ENCODE measurements around the gene SMCR8.
"Not testable (repeated sequence)": the region's sequence is repeated elsewhere in the genome, so short reads cannot be mapped to it uniquely, and the experiment has no call there.

SMCR8 gene

DNA sequence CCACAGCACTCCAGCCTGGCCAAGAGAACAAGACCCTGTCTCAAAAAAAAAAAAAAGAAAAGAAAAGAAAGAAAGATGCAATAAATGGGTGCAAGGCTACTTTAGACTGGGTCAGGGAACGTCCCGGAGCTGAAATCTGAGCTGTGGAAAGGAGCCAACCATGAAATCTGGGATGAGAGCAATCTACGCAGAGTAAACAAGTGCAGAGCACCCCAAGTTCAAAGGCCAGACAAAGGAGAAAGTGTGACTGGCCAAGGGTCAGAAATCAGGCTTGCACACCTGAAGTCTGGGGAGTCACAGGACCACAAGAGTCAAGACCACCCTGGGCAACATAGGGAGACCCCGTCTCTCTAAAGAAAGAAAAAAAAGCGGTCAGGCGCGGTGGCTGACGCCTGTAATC is 45.4 kb downstream of the SMCR8 start:
- DNase-seq (ENCODE audit: low read depth, low spot score): no peak
- no peak overlapping the region for H3K27ac ChIP-seq
- no peak overlapping the region for H3K9ac ChIP-seq (ENCODE audit: insufficient read length)
- no peaks in the 10 kb centered on the region for H3K9me3 ChIP-seq (ENCODE audit: low read depth, low read length)
- no peak overlapping the region for H3K4me3 ChIP-seq
- H3K36me3 ChIP-seq (ENCODE audit: insufficient read depth, low read length): no peaks in the 10 kb centered on the region; the same call in 1 of the 2 replicates
- TF ChIP-seq FOXP2 (optimal IDR thresholded peaks at IDR 0.05; ENCODE audit: control extremely low read depth, extremely low read length, insufficient read depth) (no peak), EZH2 (IDR thresholded peaks at IDR 0.05) (no peak), POLR2AphosphoS5 (IDR thresholded peaks at IDR 0.05; ENCODE audit: borderline replicate concordance, low read depth, low read length) (no peak)

DNA sequence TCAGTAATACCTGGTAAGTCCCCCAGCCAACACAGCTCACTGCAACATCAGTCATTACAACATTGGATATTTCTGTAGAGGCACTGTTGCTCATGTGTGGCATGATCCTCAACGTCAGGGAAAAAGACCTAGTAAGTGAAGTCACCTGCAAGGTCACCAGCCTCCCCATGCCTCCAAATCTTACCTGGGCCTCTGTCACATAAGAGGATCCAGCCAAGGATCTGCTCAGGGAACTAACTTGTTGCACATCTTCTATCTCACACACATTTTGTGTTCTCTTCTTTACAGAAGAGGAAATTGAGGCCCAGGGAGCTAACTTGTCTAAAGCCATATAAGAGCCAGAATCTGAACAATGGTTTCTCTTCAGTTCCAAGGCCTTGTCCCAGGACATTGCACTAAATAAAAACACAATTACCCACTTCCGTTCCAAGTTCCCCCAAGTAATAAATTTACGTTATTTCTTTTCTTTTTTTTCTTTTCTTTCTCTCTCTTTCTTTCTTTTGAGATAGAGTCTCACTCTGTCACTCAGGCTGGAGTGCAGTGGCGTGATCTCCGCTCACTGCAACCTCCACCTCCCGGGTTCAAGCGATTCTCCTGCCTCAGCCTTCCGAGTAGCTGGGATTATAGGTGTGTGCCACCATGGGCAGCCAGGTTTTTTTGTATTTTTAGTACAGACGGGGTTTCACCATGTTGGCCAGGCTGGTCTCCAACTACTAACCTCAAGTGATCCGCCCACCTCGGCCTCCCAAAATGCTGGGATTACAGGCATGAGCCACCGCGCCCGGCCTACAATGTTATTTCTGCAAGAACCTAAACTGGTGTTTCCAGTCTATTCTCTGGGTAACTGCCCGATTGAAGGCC is 47.0 kb downstream of the SMCR8 start:
- no peaks in the 10 kb centered on the region for H3K9me3 ChIP-seq (ENCODE audit: low read depth, low read length)
- H3K4me3 ChIP-seq: peak overlapping the region; percentile 93
- no peak overlapping the region for H3K27ac ChIP-seq
- TF ChIP-seq EZH2 (IDR thresholded peaks at IDR 0.05): no peak
- no peak for TF ChIP-seq FOXP2 (optimal IDR thresholded peaks at IDR 0.05; ENCODE audit: control extremely low read depth, extremely low read length, insufficient read depth)
- no peak for TF ChIP-seq POLR2AphosphoS5 (IDR thresholded peaks at IDR 0.05; ENCODE audit: borderline replicate concordance, low read depth, low read length)
- H3K9ac ChIP-seq (ENCODE audit: insufficient read length): peak overlapping the region; percentile 82
- DNase-seq (ENCODE audit: low read depth, low spot score): no peak
- no peaks in the 10 kb centered on the region; the same call in 1 of the 2 replicates for H3K36me3 ChIP-seq (ENCODE audit: insufficient read depth, low read length)

DNA sequence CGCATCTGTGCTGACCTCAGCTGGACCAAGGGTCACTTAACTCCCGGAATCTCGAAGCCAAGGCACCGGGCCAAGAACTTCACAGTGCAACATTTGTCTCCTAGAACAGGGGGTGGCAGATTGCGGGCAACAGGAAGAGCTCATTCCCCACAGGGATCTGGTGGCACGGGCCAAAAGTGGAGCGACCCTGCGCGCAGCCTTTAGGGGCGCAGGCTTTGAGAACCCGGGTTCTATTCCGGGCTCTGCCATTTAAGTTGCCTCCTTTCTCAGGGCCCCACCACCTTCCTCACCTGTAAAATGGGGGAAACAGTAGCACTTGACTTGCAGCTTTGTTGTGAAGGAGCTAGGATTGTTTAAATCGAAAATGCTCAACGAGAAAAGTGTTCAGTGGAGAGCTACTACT is 47.6 kb downstream of the SMCR8 start:
- H3K27ac ChIP-seq: no peak overlapping the region
- no peaks in the 10 kb centered on the region for H3K9me3 ChIP-seq (ENCODE audit: low read depth, low read length)
- peak overlapping the region; percentile 93 for H3K4me3 ChIP-seq
- H3K36me3 ChIP-seq (ENCODE audit: insufficient read depth, low read length): no peaks in the 10 kb centered on the region; the same call in 1 of the 2 replicates
- DNase-seq (ENCODE audit: low read depth, low spot score): no peak
- TF ChIP-seq POLR2AphosphoS5 (IDR thresholded peaks at IDR 0.05; ENCODE audit: borderline replicate concordance, low read depth, low read length): no peak
- TF ChIP-seq EZH2 (IDR thresholded peaks at IDR 0.05): no peak
- no peak for TF ChIP-seq FOXP2 (optimal IDR thresholded peaks at IDR 0.05; ENCODE audit: control extremely low read depth, extremely low read length, insufficient read depth)
- H3K9ac ChIP-seq (ENCODE audit: insufficient read length): peak overlapping the region; percentile 82

DNA sequence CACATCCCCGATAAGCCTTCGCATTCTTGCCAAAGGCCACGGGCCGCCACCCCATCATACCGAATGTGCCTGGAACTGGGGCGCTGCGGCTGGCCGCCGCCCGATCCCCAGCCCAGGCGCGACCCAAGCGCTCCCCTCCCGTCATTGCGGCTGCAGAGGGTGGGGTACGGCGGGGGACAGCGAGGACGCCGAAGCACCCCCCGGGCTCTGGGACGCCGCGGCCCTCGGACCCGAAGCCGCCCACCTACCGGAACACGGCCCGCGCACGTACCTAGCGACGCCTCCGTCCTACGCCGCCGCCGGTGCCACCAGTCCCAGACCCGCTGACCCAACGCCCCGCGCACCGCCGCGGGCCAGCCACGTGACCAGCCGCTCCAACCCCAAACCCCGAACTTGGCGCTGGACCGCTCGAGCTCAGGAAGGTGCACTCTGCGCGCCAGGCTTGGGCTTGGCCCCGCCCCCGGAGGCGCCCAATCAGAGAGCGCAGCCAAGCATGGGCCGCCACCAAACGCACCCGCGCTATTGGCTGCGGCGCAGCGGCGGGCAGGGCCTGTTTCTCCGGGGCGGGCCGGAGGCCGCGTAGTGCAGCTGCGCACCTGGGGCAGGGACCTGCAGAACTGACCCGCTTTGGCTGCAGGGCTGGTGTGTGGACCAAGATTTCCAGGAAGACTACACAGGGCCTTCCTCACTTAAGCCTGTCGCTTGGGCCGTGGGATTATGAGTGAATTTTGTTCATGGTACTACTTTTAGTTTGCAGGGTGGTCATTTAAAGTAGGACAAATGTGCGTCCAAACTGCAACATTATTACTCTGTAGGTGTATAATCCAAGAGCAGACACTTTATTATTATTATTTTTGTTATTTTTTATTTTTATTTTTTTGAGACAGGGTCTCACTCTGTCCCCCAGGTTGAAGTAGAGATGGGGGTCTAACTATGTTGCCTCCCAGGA is 48.3 kb downstream of the SMCR8 start, which contains the start of gene SHMT1:
TSS of gene SHMT1 (minus strand) at position 450 of the 949 bp plus-strand sequence. CDS start 7,569 bp downstream, outside the sequence.
- TF ChIP-seq EZH2 (IDR thresholded peaks at IDR 0.05): no peak
- TF ChIP-seq POLR2AphosphoS5 (IDR thresholded peaks at IDR 0.05; ENCODE audit: borderline replicate concordance, low read depth, low read length): peak; percentile 70; the same call in 1 of the 2 replicates
- H3K27ac ChIP-seq: no peak within 1 kb of the TSS

DNA sequence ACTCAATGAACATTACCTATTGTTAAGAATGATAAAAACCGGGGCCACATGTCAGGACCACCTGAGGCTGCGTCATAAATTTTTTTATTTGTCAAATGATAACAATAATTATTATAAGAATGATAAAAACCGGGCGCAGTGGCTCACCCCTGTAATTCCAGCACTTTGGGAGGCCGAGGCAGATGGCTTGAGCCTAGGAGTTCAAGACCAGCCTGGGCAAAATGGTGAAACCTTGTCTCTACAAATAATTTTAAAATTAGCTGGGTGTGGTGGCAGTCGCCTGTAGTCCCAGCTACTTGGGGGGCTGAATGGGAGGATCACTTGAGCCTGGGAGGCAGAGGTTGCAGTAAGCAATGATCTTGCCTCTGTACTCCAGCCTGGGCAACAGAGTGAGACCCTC is 49.1 kb downstream of the SMCR8 start:
- Histone ChIP-seq H3K36me3 (ENCODE audit: insufficient read depth, low read length) (no peaks in the 10 kb centered on the region; the same call in 1 of the 2 replicates), H3K27ac (no peak overlapping the region), H3K9me3 (ENCODE audit: low read depth, low read length) (no peaks in the 10 kb centered on the region), H3K9ac (ENCODE audit: insufficient read length) (no peak overlapping the region), H3K4me3 (no peak overlapping the region)
- DNase-seq (ENCODE audit: low read depth, low spot score): no peak
- TF ChIP-seq EZH2 (IDR thresholded peaks at IDR 0.05) (no peak), POLR2AphosphoS5 (IDR thresholded peaks at IDR 0.05; ENCODE audit: borderline replicate concordance, low read depth, low read length) (no peak), FOXP2 (optimal IDR thresholded peaks at IDR 0.05; ENCODE audit: control extremely low read depth, extremely low read length, insufficient read depth) (no peak)

More for the DNA sequence above, 48.3 kb downstream of the SMCR8 start, which contains the start of gene SHMT1:
- DNase-seq (ENCODE audit: low read depth, low spot score): no peak
- peak within 1 kb of the TSS; percentile 93 for H3K4me3 ChIP-seq
- no peaks in the 10 kb centered on the region for H3K9me3 ChIP-seq (ENCODE audit: low read depth, low read length)
- H3K9ac ChIP-seq (ENCODE audit: insufficient read length): peak within 1 kb of the TSS; percentile 82
- H3K36me3 ChIP-seq (ENCODE audit: insufficient read depth, low read length): no peaks in the 10 kb centered on the region; the same call in 1 of the 2 replicates

DNA sequence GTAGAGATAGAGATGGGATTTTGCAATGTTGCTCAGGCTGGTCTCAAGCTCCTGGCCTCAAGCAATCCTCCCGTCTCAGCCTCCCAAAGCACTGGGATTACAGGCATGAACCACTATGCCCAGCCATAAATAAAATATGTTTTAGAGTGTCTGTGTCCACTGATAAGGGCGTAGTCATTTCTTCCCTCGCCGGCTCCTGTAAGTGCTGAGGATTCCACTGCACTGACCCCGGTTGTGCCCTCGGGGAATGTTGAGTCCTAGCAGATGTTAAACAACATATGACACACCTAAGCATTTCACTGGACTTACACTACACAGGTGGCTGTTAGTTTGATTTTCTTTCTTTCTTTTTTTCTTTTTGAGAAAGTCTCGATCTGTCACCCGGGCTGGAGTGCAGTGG is 53.9 kb downstream of the SMCR8 start:
- no peak overlapping the region for H3K9ac ChIP-seq (ENCODE audit: insufficient read length)
- H3K36me3 ChIP-seq (ENCODE audit: insufficient read depth, low read length): no peaks in the 10 kb centered on the region
- no peak for TF ChIP-seq EZH2 (IDR thresholded peaks at IDR 0.05)
- no peak for TF ChIP-seq POLR2AphosphoS5 (IDR thresholded peaks at IDR 0.05; ENCODE audit: borderline replicate concordance, low read depth, low read length)
- TF ChIP-seq FOXP2 (optimal IDR thresholded peaks at IDR 0.05; ENCODE audit: control extremely low read depth, extremely low read length, insufficient read depth): no peak
- DNase-seq (ENCODE audit: low read depth, low spot score): no peak
- H3K27ac ChIP-seq: no peak overlapping the region
- no peak overlapping the region for H3K4me3 ChIP-seq
- no peaks in the 10 kb centered on the region for H3K9me3 ChIP-seq (ENCODE audit: low read depth, low read length)

DNA sequence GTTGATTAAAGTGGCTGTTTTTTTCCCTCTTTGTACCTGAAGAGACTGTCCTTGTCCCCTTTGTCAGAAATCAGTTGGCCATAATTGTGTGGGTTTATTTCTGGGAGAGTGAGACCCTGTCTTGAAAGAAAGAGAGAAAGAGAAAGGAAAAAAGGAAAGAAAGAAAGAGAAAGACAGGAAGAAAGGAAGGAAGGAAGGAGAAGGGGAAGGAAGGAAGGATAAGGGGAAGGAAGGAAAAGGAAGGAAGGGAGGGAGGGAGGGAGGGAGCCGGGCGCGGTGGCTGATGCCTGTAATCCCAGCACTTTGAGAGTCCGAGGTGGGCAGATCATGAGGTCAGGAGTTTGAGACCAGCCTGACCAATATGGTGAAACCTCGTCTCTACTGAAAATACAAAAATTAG is 55.7 kb downstream of the SMCR8 start:
- H3K9me3 ChIP-seq (ENCODE audit: low read depth, low read length): no peaks in the 10 kb centered on the region
- no peak overlapping the region for H3K9ac ChIP-seq (ENCODE audit: insufficient read length)
- no peak overlapping the region for H3K27ac ChIP-seq
- TF ChIP-seq EZH2 (IDR thresholded peaks at IDR 0.05) (no peak), FOXP2 (optimal IDR thresholded peaks at IDR 0.05; ENCODE audit: control extremely low read depth, extremely low read length, insufficient read depth) (no peak), POLR2AphosphoS5 (IDR thresholded peaks at IDR 0.05; ENCODE audit: borderline replicate concordance, low read depth, low read length) (no peak)
- no peak overlapping the region for H3K4me3 ChIP-seq
- no peak for DNase-seq (ENCODE audit: low read depth, low spot score)
- H3K36me3 ChIP-seq (ENCODE audit: insufficient read depth, low read length): no peaks in the 10 kb centered on the region

DNA sequence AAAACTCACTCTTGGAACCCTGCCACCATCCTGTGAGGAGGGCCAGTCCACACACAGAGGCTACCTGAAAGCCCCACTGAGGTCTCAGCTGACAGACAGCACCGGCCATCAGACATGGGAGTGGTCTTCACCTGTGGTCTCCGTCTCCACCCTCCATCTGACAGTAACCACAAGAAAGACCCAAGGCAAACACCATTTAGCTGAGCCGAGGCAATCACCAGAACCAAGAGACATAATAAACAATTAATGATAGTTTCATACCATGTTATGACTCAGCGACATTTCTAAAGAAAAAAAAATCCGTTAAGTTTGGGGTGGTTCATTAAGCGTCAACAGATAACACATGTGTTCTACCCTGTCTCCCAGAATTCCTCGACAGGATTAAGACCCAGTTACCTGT is 56.4 kb downstream of the SMCR8 start:
- Histone ChIP-seq H3K4me3 (no peak overlapping the region), H3K27ac (no peak overlapping the region), H3K9me3 (ENCODE audit: low read depth, low read length) (no peaks in the 10 kb centered on the region), H3K36me3 (ENCODE audit: insufficient read depth, low read length) (no peaks in the 10 kb centered on the region), H3K9ac (ENCODE audit: insufficient read length) (no peak overlapping the region)
- DNase-seq (ENCODE audit: low read depth, low spot score): no peak
- TF ChIP-seq POLR2AphosphoS5 (IDR thresholded peaks at IDR 0.05; ENCODE audit: borderline replicate concordance, low read depth, low read length): no peak
- TF ChIP-seq EZH2 (IDR thresholded peaks at IDR 0.05): no peak
- TF ChIP-seq FOXP2 (optimal IDR thresholded peaks at IDR 0.05; ENCODE audit: control extremely low read depth, extremely low read length, insufficient read depth): no peak

DNA sequence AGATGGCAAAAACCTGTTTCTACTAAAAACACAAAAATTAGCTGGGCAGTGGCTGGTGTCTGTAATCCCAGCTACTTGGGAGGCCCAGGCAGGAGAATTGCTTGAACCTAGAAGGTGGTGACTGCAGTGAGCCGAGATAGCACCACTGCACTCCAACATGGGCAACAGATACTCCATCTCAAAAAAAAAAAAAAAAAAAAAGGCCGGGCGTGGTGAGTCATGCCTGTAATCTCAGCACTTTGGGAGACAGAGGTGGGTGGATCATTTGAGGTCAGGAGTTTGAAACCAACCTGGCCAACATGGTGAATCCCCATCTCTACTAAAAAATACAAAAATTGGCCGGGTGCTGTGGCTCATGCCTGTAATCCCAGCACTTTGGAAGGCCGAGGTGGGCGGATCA is 58.1 kb downstream of the SMCR8 start:
- not testable (repeated sequence) for H3K27ac ChIP-seq; H3K4me3 ChIP-seq; DNase-seq (ENCODE audit: low read depth, low spot score); H3K9me3 ChIP-seq (ENCODE audit: low read depth, low read length); H3K9ac ChIP-seq (ENCODE audit: insufficient read length); H3K36me3 ChIP-seq (ENCODE audit: insufficient read depth, low read length)

All from SK-N-MC (cell line).